H1 (cell line): Measurements from ENCODE around the gene CACNG8.

Experiments used
- CHD1 ChIP-seq: IDR thresholded peaks from 2 replicates; pipeline ENCODE4 v1.6.1; 2012; ENCODE audit warnings: low read depth, low read length, improper control_type of control experiment
- POLR2A ChIP-seq, 2 experiments: IDR thresholded peaks; 1 replicate in 1 of 2; 2 replicates in 1 of 2; pipeline ENCODE4 v1.6.1; 2011; ENCODE audit warnings: low read depth in 2 of 2, low read length in 2 of 2, mild to moderate bottlenecking in 2 of 2; ENCODE audit errors: control extremely low read depth in 1 of 2
- ZNF274 ChIP-seq: IDR thresholded peaks from 2 replicates; pipeline ENCODE4 v1.7.0; 2012; ENCODE audit warnings: low read length, borderline replicate concordance; ENCODE audit errors: extremely low read depth

- no peak for TF ChIP-seq ZNF274
- TF ChIP-seq POLR2A (IDR thresholded peaks at IDR 0.05; ENCODE audit: control extremely low read depth in 1 of 2, low read depth in 2 of 2, low read length in 2 of 2): no peak
- TF ChIP-seq CHD1: no peak
These were observed 3.6 kb upstream of the CACNG8 start for GRCh38 chr19:53958823-53959757.
